BLaER1 treated with 17β-estradiol and CSF1 and Interleukin-3, amounts not matched to agents 10 nM and 100 nM (cell line): ENCODE results near the gene CC2D2B.
A peak's percentile ranks its signal among the peaks of the same experiment; 100 is the strongest.
"Not testable (repeated sequence)": the region's sequence is repeated elsewhere in the genome, so short reads cannot be mapped to it uniquely, and the experiment has no call there.

Experiments
- H3K27ac ChIP-seq, 11 experiments: shearing (Covaris generic); formaldehyde crosslinking; 2 replicates each; pipeline ENCODE4 v1.8.1; 2022
- H3K27me3 ChIP-seq, 11 experiments: shearing (Covaris generic); formaldehyde crosslinking; 2 replicates each; pipeline ENCODE4 v1.8.1; 2022
- H3K36me3 ChIP-seq, 11 experiments: shearing (Covaris generic); formaldehyde crosslinking; 2 replicates each; pipeline ENCODE4 v1.8.1; 2022
- H3K4me1 ChIP-seq, 10 experiments: shearing (Covaris generic); formaldehyde crosslinking; 2 replicates each; pipeline ENCODE4 v1.8.1; 2022
- H3K4me2 ChIP-seq, 11 experiments: shearing (Covaris generic); formaldehyde crosslinking; 2 replicates each; pipeline ENCODE4 v1.8.1; 2022
- H3K4me3 ChIP-seq, 10 experiments: shearing (Covaris generic); formaldehyde crosslinking; 2 replicates each; pipeline ENCODE4 v1.8.1; 2022
- H3K9ac ChIP-seq, 11 experiments: shearing (Covaris generic); formaldehyde crosslinking; 2 replicates each; pipeline ENCODE4 v1.8.1; 2022
- H3K9me3 ChIP-seq, 11 experiments: shearing (Covaris generic); formaldehyde crosslinking; replicated peaks in 1 of 11; 2 replicates each; pipeline ENCODE4 v1.8.1; 2022
- H4K20me1 ChIP-seq, 11 experiments: shearing (Covaris generic); formaldehyde crosslinking; 2 replicates each; pipeline ENCODE4 v1.8.1; 2022
- Cebpa-rat ChIP-seq, 11 experiments: shearing (Covaris generic); IDR thresholded peaks; 2 replicates each; pipeline ENCODE4 v1.8.1; 2022

The CC2D2B gene

GRCh38 chr10:96046546-96046945 lies 138.8 kb downstream of the CC2D2B start:
- H4K20me1 ChIP-seq = peaks cover 20 to 75% (median 61%) of the 10 kb centered on the region in 11 experiments; a peak in 19 of 22 replicates
- peak overlapping the region; percentile 82 to 97 (median 90) for H3K4me2 ChIP-seq
- peak overlapping the region in 6 of 10 experiments; percentile 74 to 93 (median 87); a peak in 9 of 20 replicates for H3K4me3 ChIP-seq
- TF ChIP-seq Cebpa-rat (IDR thresholded peaks at IDR 0.05) = no peak
- peak overlapping the region in 6 of 11 experiments; percentile 7 to 99 (median 98); a peak in 12 of 22 replicates for H3K9ac ChIP-seq
- peaks cover 25 to 54% (median 44%) of the 10 kb centered on the region in 10 experiments for H3K4me1 ChIP-seq
- no peaks in the 10 kb centered on the region for H3K9me3 ChIP-seq
- H3K27me3 ChIP-seq = no peaks in the 10 kb centered on the region
- H3K27ac ChIP-seq = no peak overlapping the region
- peaks cover 36 to 60% (median 57%) of the 10 kb centered on the region in 11 experiments; a peak in 21 of 22 replicates for H3K36me3 ChIP-seq

GRCh38 chr10:96047004-96047649 lies 139.4 kb downstream of the CC2D2B start:
- peaks cover 42 to 66% (median 63%) of the 10 kb centered on the region in 11 experiments; a peak in 21 of 22 replicates for H3K36me3 ChIP-seq
- peaks cover 24 to 53% (median 43%) of the 10 kb centered on the region in 10 experiments for H3K4me1 ChIP-seq

GRCh38 chr10:96047925-96048324 lies 140.2 kb downstream of the CC2D2B start:
- H3K27me3 ChIP-seq, H3K9ac ChIP-seq, H3K4me3 ChIP-seq, H3K9me3 ChIP-seq, H3K27ac ChIP-seq: not testable (repeated sequence)
- H4K20me1 ChIP-seq = peaks cover 24 to 89% (median 75%) of the 10 kb centered on the region in 11 experiments; a peak in 20 of 22 replicates
- peaks cover 16 to 45% (median 35%) of the 10 kb centered on the region in 10 experiments for H3K4me1 ChIP-seq
- H3K36me3 ChIP-seq = peaks cover 50 to 73% (median 71%) of the 10 kb centered on the region in 11 experiments; a peak in 21 of 22 replicates
- H3K4me2 ChIP-seq = peak overlapping the region in 6 of 11 experiments; percentile 4 to 97 (median 31); a peak in 10 of 22 replicates

More at GRCh38 chr10:96047004-96047649, 139.4 kb downstream of the CC2D2B start:
- H3K4me2 ChIP-seq = peak overlapping the region; percentile 82 to 97 (median 90)
- peak overlapping the region in 3 of 10 experiments; percentile 81 to 93 (median 86); a peak in 5 of 20 replicates for H3K4me3 ChIP-seq
- peak overlapping the region in 5 of 11 experiments; percentile 7 to 99 (median 98); a peak in 7 of 22 replicates for H3K9ac ChIP-seq
- peaks cover 20 to 81% (median 67%) of the 10 kb centered on the region in 11 experiments; a peak in 19 of 22 replicates for H4K20me1 ChIP-seq
- H3K9me3 ChIP-seq = no peaks in the 10 kb centered on the region
- H3K27ac ChIP-seq = no peak overlapping the region
- no peaks in the 10 kb centered on the region for H3K27me3 ChIP-seq
- TF ChIP-seq Cebpa-rat (IDR thresholded peaks at IDR 0.05) = no peak

- TF ChIP-seq Cebpa-rat (IDR thresholded peaks at IDR 0.05) = no peak
- Histone ChIP-seq H3K27me3 (no peaks in the 10 kb centered on the region), H3K4me2 (no peak overlapping the region), H3K27ac (no peak overlapping the region), H3K4me3 (no peak overlapping the region), H3K4me1 (peaks cover 14 to 44% (median 33%) of the 10 kb centered on the region in 10 experiments), H3K9ac (no peak overlapping the region), H3K36me3 (peaks cover 53 to 88% (median 85%) of the 10 kb centered on the region in 11 experiments; a peak in 21 of 22 replicates), H3K9me3 (no peaks in the 10 kb centered on the region), H4K20me1 (peaks cover 25 to 100% (median 89%) of the 10 kb centered on the region in 11 experiments; a peak in 20 of 22 replicates)
These were observed 141.6 kb downstream of the CC2D2B start for GRCh38 chr10:96049340-96049739.

GRCh38 chr10:96053985-96054384 lies 146.2 kb downstream of the CC2D2B start:
- TF ChIP-seq Cebpa-rat (IDR thresholded peaks at IDR 0.05) = no peak
- Histone ChIP-seq H4K20me1 (peaks cover 9 to 94% (median 80%) of the 10 kb centered on the region in 11 experiments; a peak in 18 of 22 replicates), H3K4me1 (peaks cover 0 to 9% (median 1%) of the 10 kb centered on the region in 10 experiments; a peak in 11 of 20 replicates), H3K4me2 (no peak overlapping the region), H3K27me3 (no peaks in the 10 kb centered on the region), H3K27ac (no peak overlapping the region), H3K9ac (no peak overlapping the region), H3K36me3 (peaks cover 73 to 100% (median 94%) of the 10 kb centered on the region in 11 experiments), H3K9me3 (no peaks in the 10 kb centered on the region), H3K4me3 (no peak overlapping the region)

- Histone ChIP-seq H3K4me1 (peaks cover 0 to 1% (median 0%) of the 10 kb centered on the region in 10 experiments; a peak in 2 of 20 replicates), H3K36me3 (peaks cover 78 to 100% (median 97%) of the 10 kb centered on the region in 11 experiments), H3K9ac (no peak overlapping the region), H3K4me2 (no peak overlapping the region), H3K27ac (no peak overlapping the region), H4K20me1 (peaks cover 5 to 86% (median 62%) of the 10 kb centered on the region in 11 experiments; a peak in 18 of 22 replicates), H3K9me3 (no peaks in the 10 kb centered on the region), H3K27me3 (no peaks in the 10 kb centered on the region), H3K4me3 (no peak overlapping the region)
- no peak for TF ChIP-seq Cebpa-rat (IDR thresholded peaks at IDR 0.05)
These were observed 149.0 kb downstream of the CC2D2B start for GRCh38 chr10:96056787-96057186.

- TF ChIP-seq Cebpa-rat (IDR thresholded peaks at IDR 0.05) = no peak
- Histone ChIP-seq H3K27ac (no peak overlapping the region), H3K36me3 (peaks cover 63 to 76% (median 68%) of the 10 kb centered on the region in 11 experiments), H3K4me3 (no peak overlapping the region), H3K27me3 (no peaks in the 10 kb centered on the region; a peak in 1 of 22 replicates), H3K9me3 (no peaks in the 10 kb centered on the region), H3K4me1 (no peaks in the 10 kb centered on the region), H3K9ac (no peak overlapping the region), H3K4me2 (no peak overlapping the region), H4K20me1 (peaks cover 0 to 42% (median 20%) of the 10 kb centered on the region in 11 experiments; a peak in 11 of 22 replicates)
These were observed 153.5 kb downstream of the CC2D2B start for GRCh38 chr10:96061232-96061631.

GRCh38 chr10:96072674-96073073 lies 164.9 kb downstream of the CC2D2B start:
- Histone ChIP-seq H4K20me1 (no peaks in the 10 kb centered on the region), H3K9ac (no peak overlapping the region), H3K4me2 (no peak overlapping the region), H3K27ac (no peak overlapping the region), H3K36me3 (no peaks in the 10 kb centered on the region), H3K4me1 (peaks cover 0 to 21% (median 16%) of the 10 kb centered on the region in 10 experiments; a peak in 15 of 20 replicates), H3K27me3 (no peaks in the 10 kb centered on the region), H3K4me3 (no peak overlapping the region), H3K9me3 (no peaks in the 10 kb centered on the region)
- no peak for TF ChIP-seq Cebpa-rat (IDR thresholded peaks at IDR 0.05)

- H3K4me1 ChIP-seq = peaks cover 0 to 21% (median 16%) of the 10 kb centered on the region in 10 experiments; a peak in 15 of 20 replicates
- 0 out of 22 replicates have a peak, but pooled peaks of 2 of the 11 experiments have one; percentile 7 to 16 for TF ChIP-seq Cebpa-rat (IDR thresholded peaks at IDR 0.05)
- H3K9me3 ChIP-seq = no peaks in the 10 kb centered on the region
- H3K4me2 ChIP-seq = peak overlapping the region in 9 of 11 experiments; percentile 4 to 63 (median 39); a peak in 16 of 22 replicates
- H4K20me1 ChIP-seq = no peaks in the 10 kb centered on the region
- H3K4me3 ChIP-seq = no peak overlapping the region
- no peak overlapping the region for H3K9ac ChIP-seq
- H3K36me3 ChIP-seq = no peaks in the 10 kb centered on the region
- H3K27me3 ChIP-seq = no peaks in the 10 kb centered on the region
- H3K27ac ChIP-seq = peak overlapping the region in 8 of 11 experiments; percentile 18 to 43 (median 32); a peak in 10 of 22 replicates
These were observed 165.9 kb downstream of the CC2D2B start for GRCh38 chr10:96073722-96074121.
